PFSK-1 (cell line): ENCODE results near the gene IMP4.

ENCODE experiments used
- FOXP2 ChIP-seq: optimal IDR thresholded peaks from 2 replicates; pipeline ENCODE3; 2011; ENCODE audit warnings: borderline replicate concordance, control low read depth, inconsistent platforms; ENCODE audit not compliant: insufficient read depth; ENCODE audit errors: extremely low read length, extremely low read depth
- POLR2AphosphoS5 ChIP-seq: IDR thresholded peaks from 2 replicates; pipeline ENCODE4 v1.6.1; 2012; ENCODE audit warnings: low read depth, mild to moderate bottlenecking, control low read depth, low read length, moderate library complexity
- REST ChIP-seq, 2 experiments: IDR thresholded peaks; 2 replicates each; pipeline versions ENCODE4 v1.6.1 to v1.8.0; 2011 to 2012; ENCODE audit warnings: low read depth in 2 of 2, low read length in 2 of 2, control low read depth in 1 of 2, inconsistent platforms in 1 of 2, mild to moderate bottlenecking in 1 of 2, moderate library complexity in 1 of 2; ENCODE audit not compliant: insufficient read depth in 1 of 2
- SIN3A ChIP-seq: IDR thresholded peaks from 2 replicates; pipeline ENCODE4 v1.6.1; 2012; ENCODE audit warnings: mild to moderate bottlenecking, low read length, moderate library complexity, borderline replicate concordance; ENCODE audit not compliant: insufficient read depth
- TAF1 ChIP-seq: IDR thresholded peaks from 2 replicates; pipeline ENCODE4 v1.6.1; 2012; ENCODE audit warnings: low read length, control low read depth, borderline replicate concordance; ENCODE audit not compliant: insufficient read depth

IMP4 gene

GRCh38 chr2:130387804-130388203 is 45.1 kb downstream of the IMP4 start:
- TF ChIP-seq TAF1 = no peak
- TF ChIP-seq SIN3A = no peak
- TF ChIP-seq POLR2AphosphoS5 = no peak
- TF ChIP-seq REST (IDR thresholded peaks at IDR 0.05; ENCODE audit: insufficient read depth in 1 of 2, low read depth in 2 of 2, low read length in 2 of 2) = no peak
- no peak for TF ChIP-seq FOXP2

- no peak for TF ChIP-seq FOXP2
- no peak for TF ChIP-seq POLR2AphosphoS5
- no peak for TF ChIP-seq SIN3A
- TF ChIP-seq REST (IDR thresholded peaks at IDR 0.05; ENCODE audit: insufficient read depth in 1 of 2, low read depth in 2 of 2, low read length in 2 of 2) = no peak
- no peak for TF ChIP-seq TAF1
Measured at GRCh38 chr2:130388221-130388907, 45.7 kb downstream of the IMP4 start.

GRCh38 chr2:130389358-130389757 is 46.7 kb downstream of the IMP4 start:
- TF ChIP-seq SIN3A (no peak), FOXP2 (no peak), POLR2AphosphoS5 (no peak), TAF1 (no peak), REST (IDR thresholded peaks at IDR 0.05; ENCODE audit: insufficient read depth in 1 of 2, low read depth in 2 of 2, low read length in 2 of 2) (no peak)

- TF ChIP-seq REST (IDR thresholded peaks at IDR 0.05; ENCODE audit: insufficient read depth in 1 of 2, low read depth in 2 of 2, low read length in 2 of 2) = no peak
- TF ChIP-seq SIN3A = no peak
- no peak for TF ChIP-seq POLR2AphosphoS5
- no peak for TF ChIP-seq FOXP2
- no peak for TF ChIP-seq TAF1
Measured at GRCh38 chr2:130389783-130390182, 47.1 kb downstream of the IMP4 start.
